Motor neuron (in vitro differentiated cells): ENCODE results near the gene STXBP5. TPM values are rescaled to one million over a fixed set of nuclear protein-coding genes. Genes with fewer than 3 reads are reported as not detected.

Experiments used
- ATAC-seq, 8 experiments: fragments of 200-7000 bp; cut with Tn5 transposase; replicated peaks in 6 of 8; 2 replicates each; pipeline ENCODE4 v1.8.0; 2021; ENCODE audit warnings: mild to moderate bottlenecking in 8 of 8, moderate library complexity in 8 of 8
- H3K27ac ChIP-seq, 2 donors: fragments of 250-450 bp; sonication (Bioruptor Pico); 2 replicates each; pipeline ENCODE4 v1.9.0; 2021; ENCODE audit warnings: antibody characterized with exemption in 2 of 2, mild to moderate bottlenecking in 2 of 2, moderate library complexity in 1 of 2
- H3K4me1 ChIP-seq, 2 donors: fragments of 250-450 bp; sonication (Bioruptor Pico); replicated peaks in 1 of 2; 2 replicates each; pipeline ENCODE4 v1.6.1; 2021; ENCODE audit warnings: antibody characterized with exemption in 2 of 2, mild to moderate bottlenecking in 2 of 2, moderate library complexity in 1 of 2
- H3K4me3 ChIP-seq, 5 donors: fragments of 250-450 bp; sonication (Bioruptor Pico); 2 replicates each; pipeline ENCODE4 v1.9.0; 2021; ENCODE audit warnings: antibody characterized with exemption in 5 of 5, mild to moderate bottlenecking in 5 of 5, moderate library complexity in 4 of 5
- WGBS, 10 experiments: fragments of 450-650 bp; shearing (Covaris generic); methylation state at CpG; one replicate each; pipeline ENCODE4 v1.0.0; 2022; 5-methylcytosine and 5-hydroxymethylcytosine counted together
- in situ Hi-C, 9 experiments: fragments of 400-800 bp; cut with MboI; loops; one replicate each; pipeline ENCODE4 v1.15.0; 2021; ENCODE audit warnings: low sequenced_read_pairs in 9 of 9, low pct_unique_long_range_greater_than_20kb in 2 of 9; ENCODE audit not compliant: unreplicated experiment in 9 of 9
- total RNA-seq, 8 experiments: library from RNA; unstranded; fragments of 300-600 nt; gene quantifications; 2 replicates each; pipeline versions ENCODE4 v1.2.3 to v1.2.4, GENCODE V29; 2022

Gene STXBP5
- total RNA-seq, 8 experiments from 2014 or later, result 9.0 to 24.3 (median 14.1) TPM

DNA sequence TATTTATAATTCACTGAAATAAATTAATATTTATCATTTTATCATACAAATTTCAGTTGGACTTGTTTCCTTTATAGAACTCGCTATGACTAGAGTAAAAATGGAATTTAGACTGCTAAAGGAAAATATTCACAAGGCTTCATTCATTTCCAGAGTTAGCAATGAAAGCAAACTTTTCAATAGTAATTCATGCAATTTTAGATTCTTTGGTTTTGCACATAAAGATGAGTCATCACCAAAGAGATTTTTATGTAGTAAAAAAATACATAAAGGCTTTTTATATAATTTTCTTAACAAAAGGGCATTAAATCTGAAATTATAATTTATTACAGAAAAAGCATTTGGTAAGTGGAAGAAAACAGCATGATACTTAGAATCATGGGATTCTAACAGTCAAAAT, 37.2 kb upstream of the STXBP5 start:
- 0 to 100% (median 75%) methylated on average over 1 of the region's 1 CpG for WGBS, 10 experiments
- ATAC-seq, result no peak
- Histone ChIP-seq H3K4me1 (no peaks in the 10 kb centered on the region), H3K4me3 (no peak overlapping the region), H3K27ac (no peak overlapping the region)
- in situ Hi-C loops, result no loop called here

DNA sequence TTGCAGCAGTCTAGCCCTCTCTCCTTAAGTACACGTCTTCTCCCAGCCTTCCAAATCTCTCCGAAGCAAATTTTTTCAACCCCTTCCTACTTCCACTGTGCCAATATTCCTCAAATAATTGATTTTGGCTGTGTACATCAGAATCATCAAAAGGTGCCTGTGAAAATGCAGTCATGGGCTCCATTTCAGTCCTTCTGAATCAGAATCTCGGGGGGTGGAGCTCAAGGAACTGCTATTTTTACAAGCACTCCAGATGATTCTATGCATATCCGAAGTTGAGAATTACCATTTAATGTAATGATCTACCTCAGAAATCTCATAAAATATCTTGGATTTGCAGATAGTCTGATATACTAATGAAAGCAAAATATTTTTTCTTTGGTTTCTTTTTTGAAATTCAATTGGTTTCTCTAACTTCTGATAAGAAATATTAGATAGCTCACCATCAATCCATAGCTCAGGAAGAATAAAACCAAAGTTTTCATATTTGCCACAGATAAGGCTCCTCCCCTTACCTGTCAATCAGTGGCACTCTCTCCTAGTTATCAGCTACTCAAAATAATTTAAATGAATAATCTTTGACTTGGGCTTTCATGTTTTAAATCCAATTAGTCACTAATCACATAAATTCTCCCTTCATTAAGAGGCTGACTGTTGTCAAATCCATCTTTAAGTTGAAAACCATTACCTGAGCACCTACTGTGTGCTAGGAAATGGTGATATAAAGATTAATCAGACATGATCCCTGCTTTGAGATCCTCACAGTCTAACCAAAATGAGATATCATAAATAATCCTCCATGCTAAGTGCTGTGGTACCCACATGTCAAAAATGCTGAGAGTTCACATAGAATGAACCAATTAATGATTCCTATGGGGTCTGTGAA, 36.4 kb upstream of the STXBP5 start:
- in situ Hi-C loops, result no loop called here
- WGBS, 10 experiments, result 0 to 100% (median 72%) methylated on average over 1 to 4 of the region's 4 CpGs
- ATAC-seq, result peak in 3 of 8 experiments; percentile 25 to 51 (median 34)
- H3K27ac ChIP-seq, result no peak overlapping the region
- H3K4me3 ChIP-seq, result no peak overlapping the region
- H3K4me1 ChIP-seq, result no peaks in the 10 kb centered on the region

DNA sequence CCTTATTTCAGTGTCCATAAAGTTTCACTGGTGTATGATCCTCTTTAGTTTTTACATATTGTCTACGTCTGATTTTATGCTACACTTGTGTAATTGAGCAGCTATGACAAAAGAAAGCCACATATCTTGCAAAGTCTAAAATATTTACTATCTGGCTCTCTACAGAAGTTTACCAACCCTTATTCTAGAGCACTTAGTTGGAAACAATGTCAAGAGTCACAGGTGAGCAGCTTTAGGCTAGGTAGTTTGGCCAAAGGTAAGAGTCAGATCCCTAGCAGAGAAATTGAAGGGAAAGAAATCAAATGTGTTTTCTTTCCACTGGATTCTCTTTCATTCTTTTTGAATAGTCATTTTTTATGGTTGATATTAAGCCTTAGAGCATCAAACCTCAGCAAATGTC, 34.7 kb upstream of the STXBP5 start:
- WGBS, 10 experiments, result 88 to 100% (median 100%) methylated on average over 1 of the region's 1 CpG; no CpG with 5 or more reads in 1 of the 10 experiments
- in situ Hi-C loops, result no loop called here
- Histone ChIP-seq H3K4me3 (no peak overlapping the region), H3K27ac (no peak overlapping the region), H3K4me1 (no peaks in the 10 kb centered on the region)
- no peak for ATAC-seq

DNA sequence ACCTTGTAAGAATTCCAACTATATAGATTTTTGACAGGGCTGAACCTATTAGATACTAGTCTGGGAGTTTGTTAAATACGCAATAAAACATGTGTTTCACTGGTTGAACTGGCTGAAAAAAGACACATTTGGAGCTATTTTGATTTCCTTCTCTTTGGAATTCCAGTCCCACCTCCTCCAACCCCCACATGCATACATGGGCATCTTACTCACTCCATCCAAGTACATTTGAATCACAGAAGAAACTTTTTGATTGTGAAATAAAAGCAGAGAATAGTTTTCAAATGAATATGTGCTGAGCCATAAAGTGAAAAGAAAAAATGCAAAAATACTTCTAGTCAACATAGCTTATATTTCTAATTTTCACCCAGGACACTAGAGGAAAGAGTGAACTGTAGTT, 33.9 kb upstream of the STXBP5 start:
- H3K4me1 ChIP-seq, result no peaks in the 10 kb centered on the region
- in situ Hi-C loops, result no loop called here
- 0 to 100% (median 95%) methylated on average over 1 of the region's 1 CpG; no CpG with 5 or more reads in 2 of the 10 experiments for WGBS, 10 experiments
- no peak overlapping the region for H3K27ac ChIP-seq
- peak in 2 of 8 experiments; percentile 58 to 73 for ATAC-seq
- H3K4me3 ChIP-seq, result no peak overlapping the region

DNA sequence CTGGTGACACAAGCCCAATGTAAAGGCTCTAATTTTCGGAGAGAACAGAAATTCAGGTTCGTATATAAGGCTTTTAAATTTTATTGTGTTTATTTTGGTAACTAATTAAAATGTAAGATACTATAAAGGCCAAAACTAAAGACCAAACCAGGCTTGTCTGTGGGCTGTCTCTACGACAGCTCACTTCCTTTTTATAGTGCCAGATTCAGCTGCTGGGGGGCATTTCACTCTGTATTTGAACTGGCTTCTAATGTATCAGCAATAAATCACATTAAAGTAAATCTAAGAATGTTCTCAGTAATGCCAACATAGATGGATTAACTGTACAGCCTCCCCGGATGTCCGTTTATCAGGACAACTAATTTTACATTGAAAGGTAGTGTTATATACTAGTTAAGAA, 31.1 kb upstream of the STXBP5 start:
- WGBS, 10 experiments, result 60 to 100% (median 88%) methylated on average over 1 to 5 of the region's 5 CpGs; no CpG with 5 or more reads in 1 of the 10 experiments
- Histone ChIP-seq H3K4me1 (no peaks in the 10 kb centered on the region), H3K27ac (no peak overlapping the region), H3K4me3 (no peak overlapping the region)
- no peak for ATAC-seq
- in situ Hi-C loops, result no loop called here

DNA sequence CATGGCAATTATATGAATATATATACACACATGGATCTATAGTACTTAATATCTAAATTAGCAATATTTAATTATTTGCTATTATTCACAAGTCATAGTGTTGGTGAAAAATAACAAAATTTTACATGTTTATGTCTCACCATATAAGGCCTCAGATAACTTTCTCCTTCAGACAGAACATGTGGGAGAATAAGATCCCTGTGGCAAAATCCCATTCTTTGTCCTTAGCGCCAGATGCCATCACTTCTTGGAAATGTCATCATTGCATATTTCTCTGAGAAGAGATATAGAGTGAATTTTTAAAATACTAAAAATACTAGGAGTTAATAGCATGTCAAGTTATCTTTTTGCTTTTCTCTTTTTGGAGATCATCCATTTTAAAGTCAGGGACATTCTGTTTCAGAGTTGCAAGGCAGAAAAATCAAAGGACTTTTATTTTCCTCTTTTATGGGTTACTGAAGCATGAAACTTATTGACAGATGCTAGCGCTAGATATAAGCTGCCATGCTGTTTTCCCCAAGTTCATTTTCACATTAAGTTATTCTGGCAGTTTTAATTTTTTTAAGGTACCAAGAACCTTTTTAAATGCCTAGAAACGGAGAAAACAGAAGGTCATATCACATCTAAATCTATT, 30.4 kb upstream of the STXBP5 start:
- no peak overlapping the region for H3K27ac ChIP-seq
- WGBS, 10 experiments, result 67 to 100% (median 86%) methylated on average over 1 to 3 of the region's 3 CpGs
- H3K4me3 ChIP-seq, result no peak overlapping the region
- ATAC-seq, result no peak
- in situ Hi-C loops, result no loop called here
- no peaks in the 10 kb centered on the region for H3K4me1 ChIP-seq

DNA sequence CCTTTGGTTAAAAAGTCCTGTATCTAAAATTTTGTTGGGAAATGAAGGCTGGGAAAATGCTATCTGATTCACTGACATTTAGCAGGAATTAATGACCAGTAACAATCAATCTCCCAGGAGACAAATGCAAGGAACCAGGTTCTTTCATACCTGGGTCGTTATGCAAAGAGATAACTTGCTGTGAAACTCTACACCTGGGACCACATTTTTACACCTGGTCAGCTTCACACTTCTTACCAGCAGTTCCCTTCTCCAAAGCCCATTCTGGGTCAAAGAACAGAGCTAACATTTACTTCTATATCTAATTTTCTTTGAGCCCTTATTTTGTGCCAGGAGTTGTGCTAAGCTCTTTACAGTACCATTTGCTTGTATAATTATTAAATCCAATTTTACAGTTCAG, 27.4 kb upstream of the STXBP5 start:
- in situ Hi-C loops, result no loop called here
- Histone ChIP-seq H3K27ac (no peak overlapping the region), H3K4me1 (no peaks in the 10 kb centered on the region), H3K4me3 (no peak overlapping the region)
- ATAC-seq, result no peak
- 0 to 83% (median 59%) methylated on average over 1 of the region's 1 CpG; no CpG with 5 or more reads in 4 of the 10 experiments for whole genome bisulfite sequencing, 10 experiments

DNA sequence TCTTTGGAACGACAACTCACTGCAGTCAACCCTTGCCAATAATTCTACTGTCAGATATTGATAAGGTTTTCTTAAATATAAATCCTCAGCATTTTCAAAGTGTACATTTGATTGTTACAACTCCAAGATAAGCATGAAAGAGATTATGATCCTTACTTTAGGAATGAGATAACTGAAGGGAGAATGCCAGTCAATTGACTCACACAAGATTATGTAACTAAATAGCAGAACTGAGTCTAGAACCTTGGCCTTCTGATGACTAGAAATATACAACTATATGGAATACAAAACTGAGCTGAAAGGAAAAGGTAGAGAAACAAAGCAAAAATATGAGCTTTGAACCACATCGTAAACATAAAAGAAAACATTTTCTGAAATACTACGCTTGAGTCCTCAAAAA, 26.9 kb upstream of the STXBP5 start:
- no peak for ATAC-seq
- WGBS, 10 experiments, result 86 to 100% (median 93%) methylated on average over 2 to 3 of the region's 3 CpGs; no CpG with 5 or more reads in 1 of the 10 experiments
- no peak overlapping the region for H3K27ac ChIP-seq
- H3K4me3 ChIP-seq, result no peak overlapping the region
- no peaks in the 10 kb centered on the region for H3K4me1 ChIP-seq
- in situ Hi-C loops, result no loop called here

DNA sequence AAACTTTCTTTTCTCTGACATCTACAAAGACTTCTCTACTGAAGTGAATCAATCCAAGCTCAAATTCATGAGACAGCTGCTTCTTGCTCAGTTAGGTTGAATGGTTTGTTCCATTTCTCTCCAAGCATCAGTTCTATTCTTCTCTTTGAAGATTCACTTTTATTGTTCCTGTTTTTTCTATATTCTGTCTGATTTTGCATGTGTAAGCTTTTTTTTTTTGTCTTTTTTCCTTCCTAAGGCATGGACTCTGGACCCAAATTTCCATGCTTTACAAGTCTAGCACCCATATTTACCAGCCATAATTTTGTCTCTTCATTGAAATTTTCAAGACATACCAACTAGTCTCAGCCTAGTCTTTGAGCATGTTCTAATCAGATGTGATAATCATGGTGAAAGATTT, 25.9 kb upstream of the STXBP5 start:
- H3K4me1 ChIP-seq, result no peaks in the 10 kb centered on the region
- in situ Hi-C loops, result no loop called here
- no peak overlapping the region for H3K4me3 ChIP-seq
- no peak for ATAC-seq
- H3K27ac ChIP-seq, result no peak overlapping the region

DNA sequence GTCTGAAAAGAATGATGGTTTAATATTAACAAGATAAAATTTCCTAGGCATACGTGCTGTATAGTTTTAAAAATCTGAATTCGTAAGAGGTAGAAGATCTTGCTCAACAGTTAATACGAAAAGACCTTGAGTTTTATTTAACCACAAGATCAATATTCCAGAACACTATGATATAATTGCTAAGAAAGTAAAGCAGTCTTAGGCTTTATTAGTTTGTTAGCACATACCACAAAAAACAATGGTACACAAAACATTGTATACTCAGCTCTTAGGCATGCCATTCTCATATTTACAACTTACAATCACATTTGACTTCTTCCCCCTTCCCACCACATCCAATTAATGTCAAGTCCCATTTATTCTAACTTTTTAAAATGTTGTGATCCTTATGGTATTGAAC, 24.4 kb upstream of the STXBP5 start:
- ATAC-seq, result no peak
- 62 to 100% (median 92%) methylated on average over 2 to 3 of the region's 3 CpGs for WGBS, 10 experiments
- Histone ChIP-seq H3K27ac (no peak overlapping the region), H3K4me1 (peaks cover 0 to 7% of the 10 kb centered on the region in 2 donors), H3K4me3 (no peak overlapping the region)
- in situ Hi-C loops, result no loop called here

DNA sequence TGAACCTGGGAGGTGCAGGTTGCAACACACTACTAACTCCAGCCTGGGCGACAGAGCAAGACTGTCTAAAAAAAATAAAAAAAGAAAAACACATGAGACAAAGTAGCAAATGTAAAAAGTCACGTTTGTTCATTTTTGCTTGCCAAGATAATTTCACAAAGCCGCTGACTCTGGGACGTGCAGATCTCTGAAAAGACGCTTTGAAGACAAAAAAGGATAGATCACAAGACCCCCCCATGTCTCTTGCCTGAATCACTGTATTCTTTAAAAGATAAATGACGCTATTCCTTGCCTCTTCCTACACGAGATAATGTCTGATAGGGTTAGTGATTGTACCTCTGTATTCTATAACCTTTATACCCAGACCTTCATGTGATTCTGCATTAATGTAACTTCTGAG, 23.3 kb upstream of the STXBP5 start:
- in situ Hi-C loops, result no loop called here
- Histone ChIP-seq H3K27ac (no peak overlapping the region), H3K4me3 (no peak overlapping the region), H3K4me1 (peaks cover 0 to 8% of the 10 kb centered on the region in 2 donors)
- no peak for ATAC-seq
- 62 to 94% (median 83%) methylated on average over 1 to 7 of the region's 7 CpGs; no CpG with 5 or more reads in 1 of the 10 experiments for WGBS, 10 experiments

DNA sequence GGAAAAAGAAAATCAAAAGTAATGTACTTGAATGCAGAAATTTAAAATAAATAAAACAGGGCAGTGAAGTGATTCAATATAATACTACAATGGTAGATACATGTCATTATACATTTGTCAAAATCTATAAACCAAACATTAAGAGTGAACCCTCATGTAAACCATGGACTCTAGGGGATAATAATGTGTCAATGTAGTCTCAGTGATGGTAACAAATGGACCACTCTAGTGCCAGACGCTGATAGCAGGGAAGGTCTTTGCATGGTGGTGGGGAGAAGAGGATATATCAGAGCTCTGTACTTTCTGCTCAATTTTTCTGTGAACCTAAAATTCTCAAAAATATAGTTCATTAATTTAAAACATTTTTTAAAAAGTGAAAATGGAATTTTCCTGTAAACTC, 19.8 kb upstream of the STXBP5 start:
- no peak overlapping the region for H3K4me3 ChIP-seq
- 67 to 100% (median 91%) methylated on average over 1 of the region's 1 CpG; no CpG with 5 or more reads in 5 of the 10 experiments for WGBS, 10 experiments
- in situ Hi-C loops, result no loop called here
- ATAC-seq, result peak in 4 of 8 experiments; percentile 32 to 86 (median 52)
- H3K27ac ChIP-seq, result no peak overlapping the region
- H3K4me1 ChIP-seq, result peaks cover 0 to 8% of the 10 kb centered on the region in 2 donors

DNA sequence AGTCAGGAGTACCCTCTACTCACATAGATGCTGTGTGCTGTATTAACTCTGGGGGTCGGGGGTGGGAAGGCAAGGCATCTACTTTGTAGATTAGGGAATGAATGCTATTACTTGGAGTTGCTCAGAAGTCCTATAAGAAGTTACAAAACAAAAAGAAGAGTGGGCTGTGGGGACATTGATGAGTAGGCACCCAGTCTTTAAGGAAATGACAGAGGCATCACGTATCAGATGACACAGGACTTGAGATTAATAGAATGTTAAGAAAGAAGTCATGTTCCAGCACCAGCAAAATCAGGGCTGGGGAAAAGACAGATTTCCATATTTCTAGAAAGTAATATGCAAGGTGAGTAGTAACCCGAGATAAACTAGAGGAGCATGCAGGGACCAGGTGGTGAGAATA, 19.0 kb upstream of the STXBP5 start:
- H3K4me3 ChIP-seq, result no peak overlapping the region
- in situ Hi-C loops, result no loop called here
- 69 to 100% (median 83%) methylated on average over 1 to 3 of the region's 3 CpGs; no CpG with 5 or more reads in 2 of the 10 experiments for WGBS, 10 experiments
- no peak for ATAC-seq
- peaks cover 0 to 8% of the 10 kb centered on the region in 2 donors for H3K4me1 ChIP-seq
- no peak overlapping the region for H3K27ac ChIP-seq
